Forelimb muscle (tissue), 1 donor: ENCODE data around the gene SOX11. TPM values are rescaled to one million over a fixed set of nuclear protein-coding genes. Genes with fewer than 3 reads are reported as not detected.
"Not testable (repeated sequence)": the region's sequence is repeated elsewhere in the genome, so short reads cannot be mapped to it uniquely, and the experiment has no call there.

ENCODE experiments used
- DNase-seq: peaks from one replicate; pipeline ENCODE4 v3.0.0-alpha.2; 2013; ENCODE audit warnings: low read depth
- polyA plus RNA-seq: library from polyadenylated mRNA; unstranded; fragments of 120-200 nt; gene quantifications from one replicate; pipeline ENCODE4 v1.2.1, GENCODE V29; 2013; ENCODE audit not compliant: insufficient read length

Gene SOX11
- polyA plus RNA-seq, result 26.1 TPM

GRCh38 chr2:5691985-5692529, at the start of gene SOX11:
Gene SOX11, plus strand, starts transcription at chr2:5692384. Its CDS starts 338 bp downstream, at chr2:5692722.
- peak; percentile 83 for DNase-seq

- DNase-seq, result not testable (repeated sequence)
Measured at GRCh38 chr2:5652734-5653133, 39.5 kb upstream of the SOX11 start.

GRCh38 chr2:5653756-5654155, 38.4 kb upstream of the SOX11 start:
- DNase-seq, result not testable (repeated sequence)

GRCh38 chr2:5657231-5657630, 35.0 kb upstream of the SOX11 start:
- no peak for DNase-seq

- DNase-seq, result no peak
Measured at GRCh38 chr2:5660591-5660990, 31.6 kb upstream of the SOX11 start.

- DNase-seq, result no peak
Measured at GRCh38 chr2:5661362-5661761, 30.8 kb upstream of the SOX11 start.

GRCh38 chr2:5664278-5664681, 27.9 kb upstream of the SOX11 start:
- DNase-seq, result no peak

GRCh38 chr2:5665066-5665465, 27.1 kb upstream of the SOX11 start:
- DNase-seq, result no peak

GRCh38 chr2:5666798-5667197, 25.4 kb upstream of the SOX11 start:
- no peak for DNase-seq

- not testable (repeated sequence) for DNase-seq
Measured at GRCh38 chr2:5667655-5668054, 24.5 kb upstream of the SOX11 start.

GRCh38 chr2:5668682-5669250, 23.4 kb upstream of the SOX11 start:
- no peak for DNase-seq

- DNase-seq, result no peak
Measured at GRCh38 chr2:5672749-5673144, 19.4 kb upstream of the SOX11 start.

GRCh38 chr2:5673145-5674025, 18.8 kb upstream of the SOX11 start:
- no peak for DNase-seq

- no peak for DNase-seq
Measured at GRCh38 chr2:5674026-5674340, 18.2 kb upstream of the SOX11 start.

- no peak for DNase-seq
Measured at GRCh38 chr2:5677133-5677532, 15.1 kb upstream of the SOX11 start.

- DNase-seq, result no peak
Measured at GRCh38 chr2:5683471-5683870, 8.7 kb upstream of the SOX11 start.

- no peak for DNase-seq
Measured at GRCh38 chr2:5685225-5685624, 7.0 kb upstream of the SOX11 start.

- no peak for DNase-seq
Measured at GRCh38 chr2:5686068-5686467, 6.1 kb upstream of the SOX11 start.

GRCh38 chr2:5686536-5686935, 5.6 kb upstream of the SOX11 start:
- DNase-seq, result no peak

GRCh38 chr2:5689750-5690149, 2.4 kb upstream of the SOX11 start:
- no peak for DNase-seq

- DNase-seq, result no peak
Measured at GRCh38 chr2:5690286-5690685, 1.9 kb upstream of the SOX11 start.

- no peak for DNase-seq
Measured at GRCh38 chr2:5690718-5691220, 1.4 kb upstream of the SOX11 start.
